ENCODE measurements around the gene RAB25.
"Not testable (repeated sequence)": the region's sequence is repeated elsewhere in the genome, so short reads cannot be mapped to it uniquely, and the experiment has no call there.

Gene RAB25

DNA sequence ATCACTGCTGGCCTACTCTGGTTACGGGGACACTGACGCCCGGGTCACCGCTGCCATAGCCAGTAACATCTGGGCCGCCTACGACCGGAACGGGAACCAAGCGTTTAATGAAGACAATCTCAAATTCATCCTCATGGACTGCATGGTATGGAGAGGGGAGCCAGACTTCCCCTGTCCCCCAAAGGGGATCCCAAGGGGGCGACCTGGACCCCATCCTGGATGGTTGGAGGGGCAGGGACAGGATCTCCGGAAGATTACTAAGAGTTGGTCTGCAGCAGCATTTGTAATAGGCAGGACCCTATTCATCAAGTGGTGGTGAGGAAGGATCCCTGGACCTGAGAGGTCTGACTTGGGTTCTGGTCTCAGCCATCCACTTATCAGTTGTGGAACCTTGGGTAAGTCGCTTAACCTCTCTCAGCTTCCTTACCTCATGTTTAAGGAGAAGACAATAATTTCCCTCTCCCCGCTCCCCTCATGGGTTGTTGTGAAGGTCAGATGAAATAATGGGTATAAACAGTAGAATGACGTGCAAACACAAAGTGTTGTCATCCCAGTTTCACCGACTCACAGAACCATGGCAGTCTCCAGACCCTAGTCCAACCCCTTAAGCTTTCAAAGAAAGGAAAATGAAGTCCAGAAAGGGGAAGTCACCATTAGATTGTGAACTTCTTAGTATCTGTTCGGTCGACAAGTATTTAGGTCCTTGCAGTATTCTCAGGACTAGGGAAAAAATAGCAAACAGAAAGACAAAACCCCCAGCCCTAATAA is 5.5 kb upstream of the RAB25 start:
- no peak for DNase-seq

DNA sequence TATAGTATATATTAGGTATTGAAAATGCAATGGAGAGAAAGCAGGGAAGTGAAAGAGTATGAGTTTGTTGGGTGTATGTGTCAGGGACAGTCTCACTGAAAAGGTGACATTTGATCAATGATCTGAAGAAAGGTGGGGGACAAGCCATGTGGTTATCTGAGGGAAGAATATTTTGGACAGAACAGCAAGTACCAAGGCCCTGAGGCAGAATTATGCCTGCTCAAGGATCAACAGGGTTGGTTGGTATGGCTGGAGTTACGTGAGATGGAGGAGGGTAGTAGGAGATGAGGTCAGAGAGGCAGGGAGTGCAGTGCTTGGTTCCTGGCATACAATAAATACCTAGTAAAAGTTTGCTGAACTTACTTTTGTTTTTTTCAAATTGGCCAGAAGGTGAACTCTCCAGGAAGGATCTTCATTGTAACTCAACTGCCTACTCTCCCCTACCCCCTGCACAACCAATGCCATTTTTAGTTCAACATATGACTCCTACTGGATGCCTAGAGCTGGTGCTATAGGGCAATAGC is 4.6 kb upstream of the RAB25 start:
- DNase-seq = no peak

DNA sequence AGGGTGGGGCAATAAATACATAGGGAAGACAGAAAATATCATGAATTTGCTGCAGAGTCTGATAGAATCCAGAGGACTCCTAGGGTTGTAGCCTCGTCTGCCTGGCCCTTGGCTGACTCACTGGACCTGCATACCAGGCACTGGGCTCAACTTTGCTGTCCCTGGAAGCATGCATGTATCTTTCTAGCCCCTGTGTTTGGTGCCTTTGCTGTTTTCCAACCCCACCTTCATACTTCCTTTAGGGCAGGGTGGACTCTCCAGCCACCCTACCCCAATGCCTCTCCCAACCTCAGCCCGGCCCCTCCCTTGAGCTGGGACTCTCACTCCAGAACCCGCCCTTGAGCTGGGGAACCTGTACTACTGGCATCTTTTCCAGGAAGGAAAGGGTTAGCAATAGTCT is 1.2 kb downstream of the RAB25 start:
- DNase-seq = no peak

DNA sequence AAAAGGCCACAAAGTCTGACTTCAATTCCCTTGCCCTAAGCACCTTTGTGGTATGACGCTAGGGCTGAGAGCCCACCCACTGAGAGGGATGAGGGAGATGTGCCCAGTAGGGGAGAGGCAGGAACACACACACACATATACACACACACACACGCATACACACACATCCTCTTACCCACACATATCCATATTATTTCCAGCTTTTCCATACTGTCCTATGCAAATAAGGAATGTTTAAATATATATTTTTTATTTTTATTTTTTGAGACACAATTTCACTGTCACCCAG is 3.0 kb downstream of the RAB25 start:
- DNase-seq = no peak

DNA sequence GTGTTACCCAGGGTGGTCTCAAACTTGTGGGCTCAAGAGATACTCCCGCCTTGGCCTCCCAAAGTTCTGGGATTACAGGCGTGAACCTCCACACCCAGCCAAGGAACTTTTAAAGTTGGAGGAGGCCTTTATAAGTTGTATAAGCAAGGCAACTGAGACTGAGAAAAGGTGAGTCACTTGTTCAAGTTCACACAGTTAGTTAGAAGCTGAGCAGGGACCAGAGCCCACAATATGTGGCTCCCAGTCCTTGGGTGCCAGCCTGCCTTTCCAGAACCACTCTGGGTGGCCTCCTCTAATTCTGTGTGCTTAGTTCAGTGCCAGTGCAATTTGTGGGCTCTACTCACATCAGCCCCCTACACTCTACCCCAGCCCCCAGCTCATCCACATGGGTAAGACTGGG is 3.7 kb downstream of the RAB25 start:
- no peak for DNase-seq

DNA sequence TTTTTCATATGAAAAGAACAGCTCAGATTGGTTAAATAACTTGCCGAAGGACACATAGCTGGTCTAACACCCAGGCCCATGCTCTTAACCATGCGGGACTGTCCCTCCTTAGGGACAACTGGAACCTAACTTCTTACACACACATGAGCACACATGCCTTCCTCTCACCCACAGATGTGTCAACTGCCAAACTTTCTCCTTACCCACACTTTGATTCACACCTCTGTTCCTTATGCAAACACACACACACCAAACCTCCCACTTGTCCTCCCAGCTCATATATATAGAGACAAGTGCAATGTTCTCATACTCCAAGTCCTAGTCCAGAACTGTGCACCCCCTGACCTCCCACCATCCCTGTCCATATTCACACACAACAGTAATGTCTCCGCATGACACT is 4.3 kb downstream of the RAB25 start:
- DNase-seq = no peak

DNA sequence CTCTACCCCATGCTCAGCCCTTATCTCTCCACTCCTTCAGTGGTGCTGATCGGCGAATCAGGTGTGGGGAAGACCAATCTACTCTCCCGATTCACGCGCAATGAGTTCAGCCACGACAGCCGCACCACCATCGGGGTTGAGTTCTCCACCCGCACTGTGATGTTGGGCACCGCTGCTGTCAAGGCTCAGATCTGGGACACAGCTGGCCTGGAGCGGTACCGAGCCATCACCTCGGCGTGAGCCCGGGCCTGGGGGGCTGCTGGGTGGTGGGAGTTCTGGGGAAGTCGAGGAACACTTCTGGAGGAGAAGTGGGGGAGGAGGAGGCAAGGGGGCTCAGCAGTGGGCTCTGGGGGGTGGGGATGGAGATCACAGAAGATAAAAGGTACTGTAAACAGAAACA is 4.9 kb downstream of the RAB25 start:
- DNase-seq = no peak

DNA sequence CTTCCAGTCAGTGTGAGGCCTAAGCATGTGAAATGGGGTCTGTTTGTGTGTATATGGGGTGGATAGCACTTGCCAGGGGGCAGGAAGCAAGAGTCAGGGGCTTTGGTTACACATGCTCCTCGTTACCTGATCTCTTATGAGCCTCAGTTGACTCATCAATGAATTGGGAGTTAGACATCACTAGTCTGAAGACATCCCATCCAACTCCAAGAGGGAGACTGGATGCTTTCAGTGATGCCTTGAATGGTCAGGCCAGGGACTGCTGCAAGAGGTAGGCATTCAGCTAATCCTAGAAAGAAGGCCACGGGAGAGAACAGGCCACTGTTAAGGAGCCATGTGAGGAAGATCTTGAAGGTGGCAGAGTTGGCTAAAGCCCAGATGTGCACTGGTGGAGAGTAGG is 6.3 kb downstream of the RAB25 start:
- no peak for DNase-seq

DNA sequence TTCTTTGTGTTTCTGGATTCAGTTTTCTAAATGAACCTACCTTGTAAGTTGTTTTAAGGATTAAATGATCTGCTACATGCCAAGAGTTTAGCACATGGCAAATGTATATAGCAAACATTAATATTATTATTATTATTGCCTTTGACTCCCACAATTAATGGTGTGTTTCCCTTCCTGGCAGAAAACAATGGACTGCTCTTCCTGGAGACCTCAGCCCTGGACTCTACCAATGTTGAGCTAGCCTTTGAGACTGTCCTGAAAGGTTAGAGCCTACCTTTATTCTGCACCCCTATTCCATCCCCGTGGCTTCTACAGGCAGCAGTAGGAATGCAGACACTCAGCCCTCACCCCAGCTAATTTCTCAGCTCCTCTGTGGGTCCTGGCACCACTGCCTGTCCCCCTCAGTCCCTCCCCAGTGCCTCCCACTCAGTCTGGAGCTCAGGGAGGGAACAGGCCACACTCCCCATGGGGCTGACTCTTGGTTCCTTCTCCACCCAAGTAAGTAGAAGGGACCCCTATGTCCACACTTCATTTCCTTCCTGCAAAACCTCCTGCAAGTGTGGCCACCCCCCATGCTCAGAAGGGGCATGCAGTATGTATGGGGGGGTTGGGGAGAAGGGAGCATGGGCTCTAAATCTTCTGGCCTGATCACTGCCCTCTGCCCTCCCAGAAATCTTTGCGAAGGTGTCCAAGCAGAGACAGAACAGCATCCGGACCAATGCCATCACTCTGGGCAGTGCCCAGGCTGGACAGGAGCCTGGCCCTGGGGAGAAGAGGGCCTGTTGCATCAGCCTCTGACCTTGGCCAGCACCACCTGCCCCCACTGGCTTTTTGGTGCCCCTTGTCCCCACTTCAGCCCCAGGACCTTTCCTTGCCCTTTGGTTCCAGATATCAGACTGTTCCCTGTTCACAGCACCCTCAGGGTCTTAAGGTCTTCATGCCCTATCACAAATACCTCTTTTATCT is 8.8 kb downstream of the RAB25 start:
- no peak for DNase-seq

DNA sequence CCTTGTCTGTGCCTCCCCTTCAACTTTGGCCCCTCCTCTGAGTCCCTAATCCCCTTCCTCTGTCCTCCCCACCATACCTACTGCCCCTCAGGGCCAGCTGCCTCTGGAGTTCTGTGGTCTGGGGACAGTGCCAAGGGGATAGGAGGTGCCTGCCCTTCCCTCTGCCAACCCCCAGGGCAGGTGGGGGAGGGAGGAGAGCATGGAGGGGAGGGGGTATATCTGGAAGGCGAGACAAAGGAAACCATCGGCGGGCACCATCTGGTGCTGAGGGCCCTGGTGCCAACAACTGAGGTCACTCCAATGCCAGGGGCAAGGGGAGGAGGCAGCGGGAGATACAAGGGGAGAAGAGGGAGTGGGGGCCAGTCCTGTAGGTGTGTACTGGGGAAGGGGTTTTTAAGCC is 9.6 kb downstream of the RAB25 start:
- no peak for DNase-seq

DNA sequence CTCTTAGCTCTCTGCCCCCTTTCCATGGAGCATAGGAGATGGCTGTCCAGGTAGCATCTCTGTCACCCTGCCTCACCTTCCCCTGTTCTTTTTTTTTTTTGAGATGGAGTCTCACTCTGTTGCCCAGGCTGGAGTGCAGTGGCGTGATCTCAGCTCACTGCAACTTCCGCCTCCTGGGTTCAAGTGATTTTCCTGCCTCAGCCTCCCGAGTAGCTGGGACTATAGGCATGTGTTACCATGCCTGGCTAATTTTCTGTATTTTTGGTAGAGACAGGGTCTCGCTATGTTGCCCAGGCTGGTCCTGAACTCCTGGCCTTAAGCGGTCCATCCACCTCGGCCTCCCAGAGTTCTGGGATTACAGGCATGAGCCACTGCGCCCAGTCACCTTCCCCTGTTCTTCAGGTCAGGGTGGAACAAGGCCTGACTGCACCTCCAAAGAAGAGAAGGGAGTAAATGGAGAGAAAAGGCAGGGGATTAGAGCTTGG is 10.4 kb downstream of the RAB25 start:
- not testable (repeated sequence) for DNase-seq

DNA sequence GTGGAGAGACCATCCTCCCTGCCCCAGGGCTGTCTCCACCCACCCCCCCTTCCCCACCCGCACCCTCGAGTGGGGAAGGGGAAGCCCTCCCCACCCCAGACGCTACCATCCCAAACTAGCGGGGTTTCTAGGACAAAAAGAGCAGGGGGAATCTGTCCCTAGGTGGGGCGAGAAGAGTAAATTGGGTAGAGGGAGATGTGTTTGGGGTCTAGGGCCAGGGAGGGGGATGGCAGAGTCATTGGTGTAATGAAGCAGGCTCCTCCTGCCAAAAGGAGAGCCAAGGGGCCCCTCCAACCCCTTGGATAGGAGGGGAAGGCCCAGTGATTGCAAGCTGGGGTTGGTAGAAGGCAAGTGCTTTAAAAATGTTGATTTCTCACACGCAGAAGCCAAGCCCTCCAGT is 11.3 kb downstream of the RAB25 start:
- no peak for DNase-seq

DNA sequence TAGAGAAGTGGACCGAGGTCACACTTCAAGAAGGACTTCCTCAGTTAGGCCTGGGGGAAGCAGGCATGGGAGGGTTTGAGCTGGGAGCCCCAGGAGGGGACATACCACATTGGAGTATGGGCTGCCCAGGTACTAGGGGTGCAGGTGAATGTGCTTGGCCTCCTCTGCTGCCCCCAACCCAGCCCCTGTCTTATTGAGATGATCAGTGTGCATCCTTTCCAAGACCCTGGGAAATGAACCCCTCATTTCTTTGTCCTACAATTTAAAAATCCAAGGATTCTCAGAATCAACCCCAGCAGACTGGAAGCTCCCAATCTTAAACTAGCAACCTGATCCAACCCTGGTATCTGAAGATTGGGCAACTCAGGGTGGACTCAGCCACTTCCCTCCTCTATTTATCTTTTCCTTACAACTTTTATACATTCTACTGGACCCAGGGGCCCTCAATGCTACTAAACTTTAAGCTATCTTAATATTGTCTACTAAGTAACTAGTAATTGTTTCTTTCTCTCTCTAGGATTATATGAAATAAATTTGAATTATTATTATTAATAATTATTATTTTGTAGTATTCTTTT is 12.2 kb downstream of the RAB25 start:
- DNase-seq = no peak

DNA sequence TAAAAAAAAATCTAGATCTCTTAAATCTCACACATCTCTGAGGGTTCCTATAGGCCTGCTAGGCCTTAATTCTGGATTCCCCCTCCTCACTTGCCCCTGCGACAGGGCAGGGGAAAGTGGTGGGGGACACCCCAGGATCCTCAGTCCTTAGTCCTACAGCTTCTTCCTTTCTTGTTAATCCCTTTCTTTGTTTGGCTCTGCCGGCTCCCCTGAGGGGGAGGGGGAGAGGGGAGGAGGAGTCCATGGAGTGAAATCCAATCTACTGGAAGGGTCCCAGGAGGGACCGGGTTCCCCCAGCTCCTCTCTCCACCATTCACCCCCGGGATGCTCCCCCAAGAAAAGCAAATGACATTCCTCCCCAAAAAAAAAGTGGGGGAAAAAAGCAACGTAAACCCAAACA is 12.8 kb downstream of the RAB25 start:
- DNase-seq = no peak

DNA sequence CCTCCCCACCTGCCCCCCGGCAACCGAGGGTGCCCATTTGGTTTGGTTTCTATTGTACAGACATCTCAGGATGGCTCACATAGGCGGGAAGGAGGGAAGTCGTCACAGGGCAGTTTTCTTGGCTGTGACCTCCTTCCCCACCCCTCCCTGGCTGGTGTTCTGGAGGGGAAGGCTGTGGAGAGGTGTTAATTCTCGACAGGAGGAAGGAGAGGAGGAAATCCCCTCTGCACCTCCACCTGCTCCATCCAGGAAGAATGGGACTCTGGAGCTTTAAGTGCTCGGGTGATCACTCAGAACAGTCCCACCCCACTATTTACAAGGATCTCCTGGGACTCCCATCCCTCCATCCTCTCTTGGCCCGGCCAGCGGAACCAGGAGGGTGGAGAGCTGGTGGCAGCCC is 13.7 kb downstream of the RAB25 start:
- no peak for DNase-seq

DNA sequence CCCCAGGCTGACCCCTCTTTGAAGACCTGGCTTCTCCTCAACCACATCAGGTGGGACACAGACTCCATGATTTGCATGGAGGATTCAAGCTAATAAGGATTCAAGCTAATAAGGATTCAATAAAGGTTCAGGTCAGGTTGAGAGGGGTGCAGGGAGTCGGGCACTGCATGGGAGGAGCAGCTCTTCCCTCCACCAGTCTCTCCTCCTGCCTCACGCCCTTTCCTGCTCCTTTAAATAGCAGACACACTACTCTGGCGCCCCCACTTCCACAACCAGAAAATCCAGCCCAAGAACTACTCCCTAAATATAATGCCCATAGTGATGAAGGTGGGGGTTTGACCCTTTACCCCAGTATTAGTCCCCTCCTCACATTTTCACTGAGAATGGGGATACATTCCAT is 14.2 kb downstream of the RAB25 start:
- DNase-seq = no peak

DNA sequence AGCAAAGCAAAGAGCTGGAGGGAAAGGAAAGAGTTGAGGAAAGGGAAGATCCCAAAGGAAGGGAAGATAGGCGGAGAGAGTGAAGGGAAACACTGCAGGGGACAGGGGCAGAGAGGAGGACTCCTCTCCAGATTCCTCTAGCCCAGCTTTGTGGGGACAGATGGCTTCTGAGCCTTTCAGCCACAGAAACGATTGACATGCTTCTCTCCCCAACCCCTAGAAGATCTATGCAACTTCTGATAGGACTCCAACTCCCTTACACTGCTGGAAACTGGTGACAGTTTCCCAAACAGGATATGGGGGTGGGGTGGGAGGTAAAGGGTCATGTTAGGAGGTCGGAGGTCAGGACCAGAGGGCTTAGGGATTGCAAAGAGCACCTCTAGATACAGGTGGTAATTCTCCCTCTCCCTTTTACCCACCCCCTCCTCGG is 14.8 kb downstream of the RAB25 start:
- no peak for DNase-seq

DNA sequence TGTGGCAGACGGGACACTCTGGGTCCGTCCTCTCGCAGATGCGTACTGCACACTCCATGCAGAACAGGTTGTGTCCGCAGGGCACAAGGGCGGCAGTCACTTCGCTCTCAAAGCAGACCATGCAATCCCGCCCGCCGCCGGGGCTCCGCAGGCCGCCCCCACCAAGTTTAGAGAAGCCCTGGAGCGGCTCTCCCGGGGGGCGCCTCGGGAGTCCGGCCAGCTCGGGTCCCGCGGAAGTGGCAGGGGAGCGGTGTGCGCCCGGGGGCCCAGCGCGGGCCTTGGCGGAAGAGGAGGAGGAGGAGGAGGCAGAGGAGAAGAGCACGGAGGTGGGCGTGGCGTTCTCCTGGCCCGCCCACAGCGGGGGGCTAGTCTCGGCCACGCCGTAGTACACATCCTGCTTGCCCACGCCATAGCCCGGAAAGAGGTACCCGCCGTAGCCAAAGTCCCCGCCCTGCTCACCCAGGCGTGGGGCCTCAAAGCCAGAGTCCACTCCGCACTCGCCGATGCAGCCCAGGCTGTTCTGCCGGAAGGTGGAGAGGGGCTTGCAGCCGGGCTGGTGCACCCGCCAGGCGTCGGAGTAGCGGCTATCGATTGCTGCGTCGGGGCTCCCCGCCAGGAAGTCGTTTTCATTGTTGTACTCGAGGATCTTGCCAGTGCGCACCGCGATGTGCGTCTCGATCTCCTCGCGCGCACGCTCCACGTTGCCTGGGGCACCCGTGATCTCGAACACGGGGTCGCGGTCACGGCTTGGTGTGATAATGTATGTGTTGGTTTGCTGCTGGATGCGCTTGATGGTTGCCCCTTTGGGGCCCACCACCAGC is 15.9 kb downstream of the RAB25 start:
- no peak for DNase-seq

DNA sequence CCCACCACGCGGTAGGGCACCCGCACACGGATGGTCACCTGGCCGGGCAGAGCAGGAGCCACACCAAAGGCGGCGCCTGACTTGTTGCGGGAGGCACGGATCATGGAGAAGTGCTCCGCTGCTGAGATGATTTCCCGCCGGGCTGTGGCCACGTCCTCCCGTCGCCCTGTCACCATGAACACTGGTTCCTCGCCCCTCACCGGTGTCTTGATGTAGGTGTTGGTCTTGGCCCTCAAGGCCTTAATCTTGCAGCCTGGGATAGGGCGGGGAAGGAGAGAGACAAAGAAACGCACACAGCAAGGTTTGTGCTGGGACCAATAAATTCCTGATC is 16.4 kb downstream of the RAB25 start:
- DNase-seq = no peak

DNA sequence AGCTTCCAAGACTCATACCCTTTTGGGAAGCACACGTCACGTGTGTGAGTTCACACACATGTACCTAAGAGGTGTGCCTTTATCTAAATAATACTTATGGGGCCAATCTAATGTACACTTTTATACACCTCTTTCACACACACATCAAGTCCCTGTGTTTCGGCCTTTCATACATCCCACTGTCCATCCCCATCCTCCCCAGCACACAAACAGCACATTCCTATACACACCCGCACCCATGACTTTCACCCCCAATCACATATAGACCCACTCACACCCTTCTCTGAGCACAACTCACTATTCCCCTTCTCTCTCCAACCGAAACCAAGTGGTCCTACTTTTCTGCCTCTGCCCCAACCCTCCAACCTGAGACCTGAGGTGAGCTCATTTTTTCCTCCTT is 17.8 kb downstream of the RAB25 start:
- no peak for DNase-seq

DNA sequence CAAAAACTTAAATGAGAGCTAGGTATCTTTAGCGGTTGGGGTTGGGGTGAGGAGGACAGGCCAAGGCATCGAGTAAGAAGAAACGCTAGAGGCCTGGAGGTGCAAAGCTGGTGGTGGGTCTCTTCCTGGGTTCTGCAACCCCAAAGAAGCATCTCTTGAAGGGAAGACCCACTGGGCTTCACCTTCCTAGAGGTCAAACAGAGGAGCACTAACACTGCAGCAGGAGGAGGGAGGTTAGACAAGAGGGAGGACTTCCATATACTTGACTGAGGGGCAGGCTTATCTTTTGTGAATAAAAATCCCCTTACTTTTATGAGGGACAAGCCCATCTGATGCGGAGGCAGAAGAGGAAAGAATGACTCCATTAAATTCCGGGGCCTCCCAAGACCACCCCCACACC is 18.8 kb downstream of the RAB25 start:
- no peak for DNase-seq

DNA sequence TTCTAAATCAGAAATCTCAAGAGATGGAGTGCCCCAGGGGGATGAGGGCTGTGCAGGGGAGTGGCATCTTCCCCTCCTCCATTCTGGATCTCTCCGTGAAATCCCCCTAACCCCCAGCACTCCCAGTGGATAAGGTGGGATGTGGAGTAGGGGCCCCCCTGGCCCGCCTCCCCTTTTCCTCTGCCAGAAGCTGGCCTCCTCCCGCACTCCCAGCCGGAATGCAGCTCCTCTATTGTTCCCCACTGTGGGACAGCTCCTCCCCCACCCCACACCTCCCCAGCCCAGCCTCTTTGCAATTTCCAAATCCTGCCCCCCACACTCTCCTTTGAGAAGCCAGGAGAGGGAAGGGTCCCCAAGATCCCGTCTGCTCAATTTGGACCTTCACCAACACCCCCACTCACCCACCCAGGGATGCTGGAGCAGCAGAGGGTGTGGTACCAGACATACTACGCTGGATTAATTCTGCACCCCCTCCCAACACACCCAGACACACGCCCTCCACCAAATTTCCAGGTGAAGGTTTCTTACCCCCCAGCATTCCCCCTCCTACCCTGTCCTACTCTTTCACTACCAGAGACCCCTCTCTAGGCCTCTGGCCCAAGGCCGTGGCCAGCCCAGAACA is 19.4 kb downstream of the RAB25 start:
- DNase-seq = no peak

DNA sequence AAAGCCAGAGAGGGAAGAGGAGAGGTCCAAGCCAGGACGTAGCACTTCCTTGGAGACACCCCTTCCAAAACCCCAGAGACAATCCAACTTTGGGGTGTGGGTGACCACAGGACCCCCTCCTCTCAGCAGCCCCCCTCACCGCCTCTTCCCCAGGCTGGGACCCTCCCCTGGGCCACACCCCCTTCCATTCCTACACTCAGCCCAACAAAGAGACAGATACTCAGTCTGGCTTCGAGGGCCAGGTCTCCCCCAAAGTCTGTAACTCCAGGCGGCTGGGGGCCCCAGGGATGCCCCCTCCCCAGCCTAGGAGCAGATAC is 19.9 kb downstream of the RAB25 start:
- DNase-seq = no peak
